GM12864 (cell line): ENCODE measurements around the gene PHF23.

Source experiments
- DNase-seq: peaks from one replicate; pipeline ENCODE4 v3.0.0-alpha.2; 2011; ENCODE audit warnings: low read depth
- H3K4me3 ChIP-seq: 2 replicates; pipeline ENCODE4 v1.5.1; 2011; ENCODE audit warnings: mild to moderate bottlenecking, low read depth, low read length, control low read depth
- TF ChIP-seq, protein P1 (sequence below): IDR thresholded peaks from 2 replicates; pipeline ENCODE4 v1.5.1; 2011; ENCODE audit warnings: low read depth, mild to moderate bottlenecking, moderate library complexity, low read length, control low read depth, inconsistent platforms; ENCODE audit errors: missing control alignments

The PHF23 gene

DNA sequence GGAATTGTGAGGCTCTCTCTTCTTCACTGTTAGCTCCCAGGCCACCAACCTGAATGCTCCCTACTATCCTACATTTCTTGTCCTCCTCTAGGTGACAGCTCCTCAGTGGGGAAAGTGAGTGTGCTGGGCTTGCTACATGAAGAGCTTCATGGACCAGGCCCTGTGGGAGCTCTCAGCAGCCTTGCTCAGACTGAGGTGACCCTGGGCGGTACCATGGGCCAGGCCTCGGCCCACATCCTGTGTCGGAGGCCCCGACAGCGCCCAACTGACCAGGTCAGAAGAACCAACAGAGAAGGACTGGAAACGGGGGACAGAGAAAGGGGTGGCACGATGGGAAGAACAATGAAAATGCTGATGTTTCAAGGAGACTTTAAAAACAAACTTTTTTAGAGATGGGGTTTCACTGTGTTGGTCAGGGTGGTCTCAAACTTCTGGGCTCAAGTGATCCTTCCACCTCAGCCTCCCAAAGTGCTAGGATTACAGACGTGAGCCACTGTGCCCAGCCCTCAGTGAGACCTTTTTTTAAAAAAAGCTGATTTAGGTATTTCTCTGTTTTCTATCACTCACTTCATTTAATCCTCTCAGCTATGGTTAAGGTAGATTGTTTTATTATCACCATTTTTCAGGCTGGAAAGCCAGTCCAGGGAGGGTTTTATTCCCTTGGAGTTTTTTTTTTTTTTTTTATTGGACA, 17.7 kb upstream of the PHF23 start:
- H3K4me3 ChIP-seq: no peak overlapping the region
- TF ChIP-seq, protein P1, sequence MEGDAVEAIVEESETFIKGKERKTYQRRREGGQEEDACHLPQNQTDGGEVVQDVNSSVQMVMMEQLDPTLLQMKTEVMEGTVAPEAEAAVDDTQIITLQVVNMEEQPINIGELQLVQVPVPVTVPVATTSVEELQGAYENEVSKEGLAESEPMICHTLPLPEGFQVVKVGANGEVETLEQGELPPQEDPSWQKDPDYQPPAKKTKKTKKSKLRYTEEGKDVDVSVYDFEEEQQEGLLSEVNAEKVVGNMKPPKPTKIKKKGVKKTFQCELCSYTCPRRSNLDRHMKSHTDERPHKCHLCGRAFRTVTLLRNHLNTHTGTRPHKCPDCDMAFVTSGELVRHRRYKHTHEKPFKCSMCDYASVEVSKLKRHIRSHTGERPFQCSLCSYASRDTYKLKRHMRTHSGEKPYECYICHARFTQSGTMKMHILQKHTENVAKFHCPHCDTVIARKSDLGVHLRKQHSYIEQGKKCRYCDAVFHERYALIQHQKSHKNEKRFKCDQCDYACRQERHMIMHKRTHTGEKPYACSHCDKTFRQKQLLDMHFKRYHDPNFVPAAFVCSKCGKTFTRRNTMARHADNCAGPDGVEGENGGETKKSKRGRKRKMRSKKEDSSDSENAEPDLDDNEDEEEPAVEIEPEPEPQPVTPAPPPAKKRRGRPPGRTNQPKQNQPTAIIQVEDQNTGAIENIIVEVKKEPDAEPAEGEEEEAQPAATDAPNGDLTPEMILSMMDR: no peak
- no peak for DNase-seq

- DNase-seq: no peak
- H3K4me3 ChIP-seq: no peak overlapping the region
- TF ChIP-seq, protein P1: no peak
Measured at GRCh38 chr17:7254511-7254910, 15.3 kb upstream of the PHF23 start.

DNA sequence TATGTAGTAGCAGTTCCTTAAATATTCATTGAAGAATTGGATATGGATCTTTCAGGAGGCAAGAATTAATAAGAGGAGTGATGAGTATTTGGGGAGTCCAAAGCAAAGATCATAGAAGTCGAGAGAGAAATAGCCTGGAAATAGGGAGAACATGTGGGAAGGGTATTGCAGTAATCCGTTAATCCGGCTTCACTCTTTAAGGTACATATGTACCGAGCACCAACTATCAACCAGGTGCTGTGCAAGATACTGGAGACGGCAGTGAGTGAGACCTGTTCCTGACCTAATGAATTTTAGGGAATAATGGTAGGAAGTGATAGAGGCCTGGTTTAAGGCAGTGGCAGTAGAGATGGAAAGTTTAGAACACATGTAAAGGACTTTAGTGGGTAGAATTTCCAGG, 13.8 kb upstream of the PHF23 start:
- TF ChIP-seq, protein P1: no peak
- peak overlapping the region; percentile 77 for H3K4me3 ChIP-seq

DNA sequence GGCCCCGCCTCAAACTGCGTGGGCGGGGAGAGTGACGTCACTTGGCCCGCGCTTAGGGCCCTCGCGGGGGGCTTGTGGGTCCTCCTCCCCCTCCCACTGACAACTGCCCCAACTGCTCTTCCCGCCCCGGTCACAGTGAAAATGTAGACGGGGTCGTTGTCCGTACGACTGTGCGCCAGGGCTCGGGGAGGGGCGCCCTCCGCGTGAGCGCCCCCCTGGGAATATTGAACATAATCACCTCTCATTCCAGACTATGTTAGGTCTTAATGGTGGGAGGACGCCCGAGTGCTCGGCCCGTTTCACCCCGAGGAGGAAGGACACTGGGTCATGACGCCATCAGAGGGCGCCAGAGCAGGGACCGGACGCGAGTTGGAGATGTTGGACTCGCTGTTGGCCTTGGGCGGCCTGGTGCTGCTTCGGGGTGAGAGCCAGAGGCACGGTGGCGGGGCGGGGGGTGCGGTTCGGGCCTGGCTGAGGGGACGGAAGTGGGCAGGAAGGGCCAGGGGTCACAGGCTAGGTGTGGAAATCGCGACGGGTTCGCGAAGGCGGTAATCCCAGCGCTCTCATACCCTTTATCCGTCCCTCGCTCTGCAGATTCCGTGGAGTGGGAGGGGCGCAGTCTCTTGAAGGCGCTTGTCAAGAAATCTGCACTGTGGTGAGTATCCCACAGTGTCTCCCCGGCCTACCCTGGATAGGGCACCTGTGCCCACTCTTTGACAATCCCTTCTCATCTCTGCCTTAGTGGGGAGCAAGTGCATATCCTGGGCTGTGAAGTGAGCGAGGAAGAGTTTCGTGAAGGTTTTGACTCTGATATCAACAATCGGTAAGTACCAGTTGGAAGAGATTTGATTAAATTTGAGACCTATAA, 13.2 kb upstream of the PHF23 start, which contains the start of gene ELP5:
TSS of gene ELP5 (plus strand) at position 40 of the 868 bp plus-strand sequence. CDS start at position 376, 336 bp downstream.
- TF ChIP-seq, protein P1: peak; percentile 24
- peak within 1 kb of the TSS; percentile 77 for H3K4me3 ChIP-seq
- peak; percentile 80 for DNase-seq

More for the DNA sequence above, 13.8 kb upstream of the PHF23 start:
- DNase-seq: no peak

GRCh38 chr17:7251661-7252175, 12.5 kb upstream of the PHF23 start, which contains the start of gene CTDNEP1:
Gene CTDNEP1, minus strand, starts transcription at chr17:7251734. Its CDS starts 438 bp downstream, at chr17:7251296.
- TF ChIP-seq, protein P1: no peak
- peak within 1 kb of the TSS; percentile 77 for H3K4me3 ChIP-seq
- DNase-seq: peak; percentile 98

- DNase-seq: no peak
- TF ChIP-seq, protein P1: no peak
- peak overlapping the region; percentile 77 for H3K4me3 ChIP-seq
Measured at GRCh38 chr17:7250695-7251627, 11.7 kb upstream of the PHF23 start.
